WERI-Rb-1 (cell line): Measurements from ENCODE around the gene BOC.

Experiments used
- DNase-seq: peaks from one replicate; pipeline ENCODE4 v3.0.0-alpha.2; 2020
- H3K27ac ChIP-seq: fragments of 250-450 bp; sonication (Bioruptor Pico); 2 replicates; pipeline ENCODE4 v1.5.1; 2020; ENCODE audit warnings: mild to moderate bottlenecking, moderate library complexity
- H3K27me3 ChIP-seq: fragments of 250-450 bp; sonication (Bioruptor Pico); 2 replicates; pipeline ENCODE4 v1.5.1; 2021; ENCODE audit warnings: mild to moderate bottlenecking, low read depth, moderate library complexity; ENCODE audit not compliant: insufficient read depth, severe bottlenecking
- H3K36me3 ChIP-seq: fragments of 250-450 bp; sonication (Bioruptor Pico); 2 replicates; pipeline ENCODE4 v1.5.1; 2020; ENCODE audit warnings: mild to moderate bottlenecking, moderate library complexity
- H3K4me3 ChIP-seq: 2 replicates; pipeline ENCODE4 v1.5.1; 2011; ENCODE audit warnings: low read depth, mild to moderate bottlenecking, control low read depth, low read length
- H3K9me3 ChIP-seq: fragments of 250-450 bp; sonication (Bioruptor Pico); 2 replicates; pipeline ENCODE4 v1.5.1; 2021; ENCODE audit warnings: mild to moderate bottlenecking, moderate library complexity; ENCODE audit not compliant: severe bottlenecking
- CTCF ChIP-seq: IDR thresholded peaks from 2 replicates; pipeline ENCODE4 v1.5.1; 2011; ENCODE audit warnings: low read depth, mild to moderate bottlenecking, control low read depth, inconsistent platforms, low read length

Gene BOC

GRCh38 chr3:113227146-113227545 is 15.8 kb downstream of the BOC start:
- Histone ChIP-seq H3K27me3 (no peaks in the 10 kb centered on the region), H3K36me3 (no peaks in the 10 kb centered on the region), H3K27ac (no peak overlapping the region), H3K4me3 (no peak overlapping the region), H3K9me3 (no peaks in the 10 kb centered on the region)
- TF ChIP-seq CTCF = no peak
- DNase-seq = no peak

DNA sequence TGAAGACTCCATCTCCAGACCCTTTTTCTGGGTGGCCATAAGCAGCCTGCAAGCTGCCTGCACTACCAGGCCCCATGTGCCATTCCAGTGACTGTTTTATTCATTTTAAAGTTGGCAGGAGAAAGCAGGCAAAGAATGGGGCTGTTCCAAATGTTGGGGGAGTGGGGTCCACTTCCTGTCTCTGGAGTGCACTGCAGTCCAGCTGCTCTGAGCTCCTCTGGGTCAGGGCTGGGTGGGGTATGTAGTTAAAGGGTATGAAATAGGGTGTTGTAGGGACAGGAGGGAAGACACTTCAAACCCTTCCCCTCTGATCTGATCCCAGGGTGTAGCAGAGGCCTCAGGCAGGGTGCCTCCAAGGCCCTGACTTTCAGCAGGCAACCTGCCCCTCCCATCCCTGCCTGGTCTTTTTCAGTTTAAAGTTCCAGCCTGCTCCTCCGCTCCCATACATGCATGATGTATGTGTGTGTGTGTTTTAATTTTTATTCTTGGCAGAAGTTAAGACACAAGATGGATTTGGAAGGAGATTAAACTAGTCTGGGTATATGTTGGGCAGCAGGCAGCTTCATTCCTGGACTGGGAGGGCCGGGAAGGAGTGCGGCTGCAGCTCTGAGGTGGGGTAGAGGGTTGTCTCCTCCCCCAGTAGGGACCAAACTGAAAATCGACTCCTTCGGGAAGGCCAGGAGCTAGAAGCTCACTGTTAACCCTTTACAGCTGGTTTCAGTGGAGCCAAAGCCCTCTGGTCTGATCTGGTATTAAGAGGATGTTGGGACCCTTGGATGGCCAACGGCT is 17.3 kb downstream of the BOC start:
- Histone ChIP-seq H3K4me3 (no peak overlapping the region), H3K9me3 (no peaks in the 10 kb centered on the region), H3K27ac (no peak overlapping the region), H3K36me3 (no peaks in the 10 kb centered on the region), H3K27me3 (no peaks in the 10 kb centered on the region)
- DNase-seq = no peak
- no peak for TF ChIP-seq CTCF

DNA sequence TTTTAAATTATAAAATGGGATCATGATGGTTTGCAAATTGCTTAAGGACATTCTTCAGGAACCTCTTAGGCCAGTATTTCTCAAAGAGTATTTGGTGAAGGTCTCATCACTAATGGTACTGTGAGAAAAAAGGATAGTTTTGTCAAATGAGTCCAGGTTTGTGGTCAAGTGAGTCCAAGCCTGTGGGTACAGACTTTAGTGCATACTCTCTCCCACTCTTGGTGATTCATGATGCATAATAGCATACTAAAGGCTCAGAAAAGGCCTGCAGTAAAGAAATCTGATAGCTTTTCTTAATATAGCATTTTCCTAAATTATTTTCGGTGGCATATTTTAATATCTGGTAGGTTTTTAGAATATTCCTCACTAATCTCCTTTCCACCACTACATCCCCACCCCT is 20.0 kb downstream of the BOC start:
- TF ChIP-seq CTCF = no peak
- no peaks in the 10 kb centered on the region for H3K27me3 ChIP-seq
- no peak overlapping the region for H3K4me3 ChIP-seq
- H3K9me3 ChIP-seq = no peaks in the 10 kb centered on the region
- DNase-seq = no peak
- no peaks in the 10 kb centered on the region for H3K36me3 ChIP-seq
- H3K27ac ChIP-seq = no peak overlapping the region

DNA sequence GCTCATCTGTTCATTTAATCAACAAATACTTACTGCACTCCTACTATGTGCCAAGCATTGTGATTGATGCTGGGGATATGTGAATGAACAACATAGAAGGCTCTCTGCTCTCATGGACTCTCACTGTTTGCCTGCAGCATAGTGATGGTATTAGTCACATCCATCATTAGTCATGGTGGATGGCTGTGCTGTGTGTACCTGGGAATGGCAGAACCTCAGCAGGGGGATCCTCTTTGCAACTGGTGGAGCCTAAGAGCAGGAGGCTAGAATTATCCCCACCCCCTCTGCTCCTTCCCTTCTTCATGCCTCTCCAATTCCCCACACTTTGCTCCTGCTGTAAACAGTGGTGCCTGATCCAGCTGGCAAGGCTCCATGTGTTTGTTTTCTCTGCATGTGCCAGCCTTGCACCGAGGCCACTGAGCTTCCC is 20.5 kb downstream of the BOC start:
- Histone ChIP-seq H3K27ac (no peak overlapping the region), H3K36me3 (no peaks in the 10 kb centered on the region), H3K4me3 (no peak overlapping the region), H3K27me3 (no peaks in the 10 kb centered on the region), H3K9me3 (no peaks in the 10 kb centered on the region)
- no peak for TF ChIP-seq CTCF
- no peak for DNase-seq

DNA sequence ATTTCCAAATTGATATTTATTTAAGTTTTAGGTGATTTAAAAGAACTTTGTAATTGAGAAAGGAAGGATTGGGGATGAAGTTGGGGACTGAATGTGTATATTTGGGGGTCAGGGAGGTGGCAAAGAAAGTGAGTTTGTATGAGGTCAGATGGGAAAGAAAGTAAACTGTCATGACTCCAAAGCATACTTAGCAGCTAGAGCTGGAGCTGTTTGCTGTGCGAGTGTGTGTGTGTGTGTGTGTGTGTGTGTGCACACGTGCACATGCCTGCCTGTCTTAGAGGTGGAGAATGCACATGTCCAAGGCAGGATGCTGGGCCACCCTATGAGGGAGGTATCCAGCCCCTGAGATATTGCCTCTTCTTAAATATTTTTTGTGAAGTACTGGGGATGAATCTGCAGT is 21.0 kb downstream of the BOC start:
- Histone ChIP-seq H3K9me3 (no peaks in the 10 kb centered on the region), H3K27me3 (no peaks in the 10 kb centered on the region), H3K4me3 (no peak overlapping the region), H3K27ac (no peak overlapping the region), H3K36me3 (no peaks in the 10 kb centered on the region)
- DNase-seq = no peak
- TF ChIP-seq CTCF = no peak

- Histone ChIP-seq H3K4me3 (no peak overlapping the region), H3K27me3 (no peaks in the 10 kb centered on the region), H3K27ac (no peak overlapping the region), H3K9me3 (no peaks in the 10 kb centered on the region), H3K36me3 (no peaks in the 10 kb centered on the region)
- no peak for TF ChIP-seq CTCF
- DNase-seq = no peak
These were observed 22.1 kb downstream of the BOC start for GRCh38 chr3:113233497-113233896.
